Neural cell (in vitro differentiated cells): ENCODE measurements around the gene RNASEL. TPM values are rescaled to one million over a fixed set of nuclear protein-coding genes. Genes with fewer than 3 reads are reported as not detected.

ENCODE experiments used
- H2AFZ ChIP-seq: fragments of 200-600, 300-800 bp; sonication (generic), shearing (Covaris generic); 2 replicates; pipeline ENCODE4 v1.6.0; 2014; ENCODE audit warnings: low read depth, mild to moderate bottlenecking, antibody characterized with exemption, low read length, moderate library complexity
- H3F3A ChIP-seq: fragments of 200-600 bp; shearing (Covaris generic); 2 replicates; pipeline ENCODE4 v1.6.1; 2016; ENCODE audit warnings: mild to moderate bottlenecking, moderate library complexity, mixed read lengths, antibody characterized with exemption, low read length; ENCODE audit not compliant: insufficient read depth, poor library complexity, severe bottlenecking
- H3K27ac ChIP-seq: fragments of 200-600, 300-800 bp; sonication (generic), shearing (Covaris generic); 2 replicates; pipeline ENCODE4 v1.5.1; 2014; ENCODE audit warnings: mild to moderate bottlenecking, low read length, moderate library complexity
- H3K27me3 ChIP-seq: fragments of 300-800, 200-600 bp; sonication (generic), shearing (Covaris generic); 2 replicates; pipeline ENCODE4 v1.6.0; 2014; ENCODE audit warnings: mild to moderate bottlenecking, low read depth, low read length, moderate library complexity; ENCODE audit not compliant: insufficient read depth
- H3K36me3 ChIP-seq: fragments of 300-800, 200-600 bp; sonication (generic), shearing (Covaris generic); 2 replicates; pipeline ENCODE4 v1.5.1; 2014; ENCODE audit warnings: mild to moderate bottlenecking, antibody characterized with exemption, low read length, moderate library complexity; ENCODE audit not compliant: insufficient read depth
- H3K4me2 ChIP-seq: fragments of 300-800, 200-600 bp; sonication (generic), shearing (Covaris generic); 2 replicates; pipeline ENCODE4 v1.6.0; 2014; ENCODE audit warnings: mild to moderate bottlenecking, low read length
- H3K4me3 ChIP-seq: fragments of 300-800, 200-600 bp; sonication (generic), shearing (Covaris generic); 2 replicates; pipeline ENCODE4 v1.5.1; 2014; ENCODE audit warnings: mild to moderate bottlenecking, low read length, moderate library complexity
- H3K79me2 ChIP-seq: fragments of 200-600 bp; shearing (Covaris generic); replicated peaks from 2 replicates; pipeline ENCODE4 v1.6.0; 2014; ENCODE audit warnings: mild to moderate bottlenecking, low read length, moderate library complexity; ENCODE audit not compliant: insufficient read depth
- H3K9ac ChIP-seq: fragments of 300-800, 200-600 bp; sonication (generic), shearing (Covaris generic); 2 replicates; pipeline ENCODE4 v1.6.1; 2016; ENCODE audit warnings: mild to moderate bottlenecking, low read length, mixed read lengths
- H3K9me2 ChIP-seq: fragments of 200-600 bp; shearing (Covaris generic); 2 replicates; pipeline ENCODE4 v1.6.1; 2016; ENCODE audit warnings: mild to moderate bottlenecking, low read length, mixed read lengths; ENCODE audit not compliant: insufficient read depth
- H3K9me3 ChIP-seq: fragments of 200-600, 300-800 bp; sonication (generic), shearing (Covaris generic); 2 replicates; pipeline ENCODE4 v1.6.1; 2016; ENCODE audit warnings: mild to moderate bottlenecking, mixed run types, low read length, moderate library complexity, mixed read lengths
- H4K20me1 ChIP-seq: fragments of 200-600 bp; shearing (Covaris generic); 2 replicates; pipeline ENCODE4 v1.6.1; 2016; ENCODE audit warnings: mild to moderate bottlenecking, mixed run types; ENCODE audit not compliant: insufficient read depth
- CTCF ChIP-seq: fragments of 450-650 bp; IDR thresholded peaks from 2 replicates; pipeline ENCODE4 v1.5.1; 2014; ENCODE audit warnings: antibody characterized with exemption, mild to moderate bottlenecking, moderate library complexity; ENCODE audit not compliant: poor library complexity, severe bottlenecking
- EP300 ChIP-seq: fragments of 450-650 bp; conservative IDR thresholded peaks from 2 replicates; pipeline ENCODE4 v1.6.1; 2014; ENCODE audit warnings: antibody characterized with exemption, mild to moderate bottlenecking, moderate library complexity; ENCODE audit not compliant: poor library complexity, severe bottlenecking
- EZH2 ChIP-seq: fragments of 200-600, 300-800 bp; shearing (Covaris generic), sonication (generic); IDR thresholded peaks from 2 replicates; pipeline ENCODE4 v1.6.1; 2014; ENCODE audit warnings: antibody characterized with exemption, low read length, borderline replicate concordance, mild to moderate bottlenecking; ENCODE audit not compliant: insufficient read depth, poor library complexity, severe bottlenecking
- MXI1 ChIP-seq: fragments of 450-650 bp; conservative IDR thresholded peaks from 2 replicates; pipeline ENCODE4 v1.6.1; 2014; ENCODE audit warnings: antibody characterized with exemption, mild to moderate bottlenecking; ENCODE audit not compliant: poor library complexity, severe bottlenecking
- POLR2AphosphoS5 ChIP-seq: IDR thresholded peaks from 2 replicates; pipeline ENCODE4 v1.6.1; 2012
- RAD21 ChIP-seq: fragments of 450-650 bp; conservative IDR thresholded peaks from 2 replicates; pipeline ENCODE4 v1.6.1; 2014; ENCODE audit warnings: antibody characterized with exemption, mild to moderate bottlenecking, moderate library complexity
- SMC3 ChIP-seq: fragments of 450-650 bp; conservative IDR thresholded peaks from 2 replicates; pipeline ENCODE4 v1.6.1; 2014; ENCODE audit warnings: antibody characterized with exemption, mild to moderate bottlenecking, moderate library complexity; ENCODE audit not compliant: poor library complexity
- TAF1 ChIP-seq: IDR thresholded peaks from 2 replicates; pipeline ENCODE4 v1.6.1; 2012; ENCODE audit warnings: low read depth
- polyA plus RNA-seq: library from polyadenylated mRNA; depleted of rRNA; stranded (reverse); fragments of >200 nt; gene quantifications from 2 replicates; pipeline ENCODE4 v1.2.3, GENCODE V29; 2014
- TF ChIP-seq, protein P1 (sequence below): IDR thresholded peaks from 2 replicates; pipeline ENCODE4 v1.6.1; 2012; ENCODE audit warnings: borderline replicate concordance

Gene RNASEL
- polyA plus RNA-seq, 1 donor from 2014 or later = 0.47 TPM

DNA sequence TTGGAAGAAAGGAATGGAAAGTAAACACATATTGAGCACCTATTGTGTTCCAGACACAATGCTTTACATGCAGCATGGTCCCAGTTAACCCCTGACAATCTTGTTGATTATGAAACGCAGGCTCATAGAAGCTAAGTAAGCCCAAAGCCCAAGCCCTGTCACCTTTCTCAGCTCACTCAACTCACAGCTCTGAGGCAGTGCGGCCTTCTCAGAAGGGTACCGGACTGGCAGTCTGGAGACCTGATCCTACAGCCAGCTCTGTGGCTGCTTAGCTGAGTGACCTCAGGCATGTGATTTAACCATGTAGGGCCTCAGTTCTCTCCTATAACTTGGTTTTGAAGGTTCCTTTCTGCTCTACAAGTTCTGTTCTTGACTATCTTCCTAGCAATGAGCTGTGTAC is 464 bp upstream of the RNASEL start:
- Histone ChIP-seq H3K27me3 (no peaks in the 10 kb centered on the region), H3K4me3 (peak overlapping the region; percentile 56), H2AFZ (no peak overlapping the region), H3K27ac (peak overlapping the region; percentile 16), H3K9ac (peak overlapping the region; percentile 42), H3F3A (no peaks in the 10 kb centered on the region), H3K36me3 (no peaks in the 10 kb centered on the region), H3K9me3 (peaks cover 5% of the 10 kb centered on the region), H3K79me2 (no peaks in the 10 kb centered on the region), H4K20me1 (no peaks in the 10 kb centered on the region), H3K4me2 (no peak overlapping the region), H3K9me2 (no peaks in the 10 kb centered on the region)
- TF ChIP-seq, protein P1, sequence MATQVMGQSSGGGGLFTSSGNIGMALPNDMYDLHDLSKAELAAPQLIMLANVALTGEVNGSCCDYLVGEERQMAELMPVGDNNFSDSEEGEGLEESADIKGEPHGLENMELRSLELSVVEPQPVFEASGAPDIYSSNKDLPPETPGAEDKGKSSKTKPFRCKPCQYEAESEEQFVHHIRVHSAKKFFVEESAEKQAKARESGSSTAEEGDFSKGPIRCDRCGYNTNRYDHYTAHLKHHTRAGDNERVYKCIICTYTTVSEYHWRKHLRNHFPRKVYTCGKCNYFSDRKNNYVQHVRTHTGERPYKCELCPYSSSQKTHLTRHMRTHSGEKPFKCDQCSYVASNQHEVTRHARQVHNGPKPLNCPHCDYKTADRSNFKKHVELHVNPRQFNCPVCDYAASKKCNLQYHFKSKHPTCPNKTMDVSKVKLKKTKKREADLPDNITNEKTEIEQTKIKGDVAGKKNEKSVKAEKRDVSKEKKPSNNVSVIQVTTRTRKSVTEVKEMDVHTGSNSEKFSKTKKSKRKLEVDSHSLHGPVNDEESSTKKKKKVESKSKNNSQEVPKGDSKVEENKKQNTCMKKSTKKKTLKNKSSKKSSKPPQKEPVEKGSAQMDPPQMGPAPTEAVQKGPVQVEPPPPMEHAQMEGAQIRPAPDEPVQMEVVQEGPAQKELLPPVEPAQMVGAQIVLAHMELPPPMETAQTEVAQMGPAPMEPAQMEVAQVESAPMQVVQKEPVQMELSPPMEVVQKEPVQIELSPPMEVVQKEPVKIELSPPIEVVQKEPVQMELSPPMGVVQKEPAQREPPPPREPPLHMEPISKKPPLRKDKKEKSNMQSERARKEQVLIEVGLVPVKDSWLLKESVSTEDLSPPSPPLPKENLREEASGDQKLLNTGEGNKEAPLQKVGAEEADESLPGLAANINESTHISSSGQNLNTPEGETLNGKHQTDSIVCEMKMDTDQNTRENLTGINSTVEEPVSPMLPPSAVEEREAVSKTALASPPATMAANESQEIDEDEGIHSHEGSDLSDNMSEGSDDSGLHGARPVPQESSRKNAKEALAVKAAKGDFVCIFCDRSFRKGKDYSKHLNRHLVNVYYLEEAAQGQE = no peak
- TF ChIP-seq EZH2 (no peak), MXI1 (no peak), EP300 (no peak), RAD21 (no peak), CTCF (no peak), SMC3 (no peak), POLR2AphosphoS5 (no peak), TAF1 (no peak)

DNA sequence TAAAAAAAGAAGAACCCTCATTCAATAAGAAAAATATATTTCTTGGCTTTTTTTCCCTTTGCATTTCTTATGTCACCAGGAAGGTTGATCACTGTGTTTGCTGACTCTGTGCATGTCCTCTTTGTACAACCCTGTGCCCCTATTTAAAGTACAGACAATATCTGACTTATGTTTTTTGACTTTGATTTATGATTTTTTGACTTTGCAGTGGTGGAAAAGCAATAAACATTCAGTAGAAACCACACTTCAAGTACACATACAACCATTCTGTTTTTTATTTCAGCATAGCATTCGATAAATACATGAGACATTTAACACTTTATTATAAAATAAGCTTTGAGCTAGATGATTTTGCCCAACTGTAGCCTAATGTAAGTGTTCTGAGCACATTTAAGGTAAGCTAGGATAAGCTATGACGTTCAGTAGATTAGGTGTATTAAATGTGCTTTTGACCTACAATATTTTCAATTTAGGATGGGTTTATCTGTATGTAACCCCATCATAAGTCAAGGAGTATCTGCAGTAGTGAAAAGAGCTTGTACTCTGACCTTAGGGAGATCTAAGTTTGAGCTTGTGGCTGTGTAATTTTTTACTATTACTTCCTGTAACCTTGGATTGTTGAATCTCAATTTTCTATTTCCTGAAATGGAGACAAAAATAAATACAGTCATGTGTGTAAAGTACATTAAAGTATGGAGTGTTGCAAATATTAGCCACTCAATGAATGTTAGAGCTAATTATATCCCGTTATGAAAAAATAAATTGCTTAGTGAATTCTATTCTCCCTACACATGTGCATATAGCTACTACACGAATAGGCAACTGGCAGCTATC is 1.2 kb downstream of the RNASEL start:
- Histone ChIP-seq H3F3A (no peaks in the 10 kb centered on the region), H3K9me3 (peaks cover 5% of the 10 kb centered on the region), H3K4me2 (no peak overlapping the region), H2AFZ (no peak overlapping the region), H3K79me2 (no peaks in the 10 kb centered on the region), H4K20me1 (no peaks in the 10 kb centered on the region), H3K4me3 (peak overlapping the region; percentile 56), H3K27me3 (no peaks in the 10 kb centered on the region), H3K9ac (peak overlapping the region; percentile 42), H3K36me3 (no peaks in the 10 kb centered on the region), H3K27ac (peak overlapping the region; percentile 16), H3K9me2 (no peaks in the 10 kb centered on the region)
- no peak for TF ChIP-seq POLR2AphosphoS5
- TF ChIP-seq SMC3 = no peak
- no peak for TF ChIP-seq CTCF
- no peak for TF ChIP-seq MXI1
- no peak for TF ChIP-seq RAD21
